ENCODE results near the gene SVIL. TPM values are rescaled to one million over a fixed set of nuclear protein-coding genes. Genes with fewer than 3 reads are reported as not detected.

Gene SVIL
- polyA plus RNA-seq, 1 donor (not counting 4 experiments of a cell fraction or from before 2014, with no cell fraction given), result 16.2 TPM

DNA sequence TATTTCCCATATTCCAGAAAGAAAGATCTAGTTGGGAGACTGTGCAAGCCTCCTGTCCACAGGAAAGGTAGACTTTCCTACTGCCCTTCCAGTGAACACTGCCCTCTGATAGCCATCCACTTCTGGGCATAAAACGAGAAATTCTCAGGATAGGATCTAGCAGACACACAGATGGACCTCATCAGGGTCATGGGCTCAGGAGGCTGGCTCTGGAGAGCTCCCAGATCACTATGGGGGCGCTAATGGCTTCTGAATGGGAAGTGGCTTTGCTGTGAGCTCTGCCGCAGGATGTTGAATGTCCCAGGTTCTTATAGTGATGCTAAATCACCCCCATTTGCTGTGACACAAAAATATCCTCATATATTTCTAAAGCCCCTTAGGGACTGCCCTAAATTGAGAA, 77.1 kb downstream of the SVIL start:
- H3K27me3 ChIP-seq (ENCODE audit: control insufficient read depth, extremely low read depth, insufficient read depth, low read length), result no peaks in the 10 kb centered on the region
- TF ChIP-seq, protein P1, sequence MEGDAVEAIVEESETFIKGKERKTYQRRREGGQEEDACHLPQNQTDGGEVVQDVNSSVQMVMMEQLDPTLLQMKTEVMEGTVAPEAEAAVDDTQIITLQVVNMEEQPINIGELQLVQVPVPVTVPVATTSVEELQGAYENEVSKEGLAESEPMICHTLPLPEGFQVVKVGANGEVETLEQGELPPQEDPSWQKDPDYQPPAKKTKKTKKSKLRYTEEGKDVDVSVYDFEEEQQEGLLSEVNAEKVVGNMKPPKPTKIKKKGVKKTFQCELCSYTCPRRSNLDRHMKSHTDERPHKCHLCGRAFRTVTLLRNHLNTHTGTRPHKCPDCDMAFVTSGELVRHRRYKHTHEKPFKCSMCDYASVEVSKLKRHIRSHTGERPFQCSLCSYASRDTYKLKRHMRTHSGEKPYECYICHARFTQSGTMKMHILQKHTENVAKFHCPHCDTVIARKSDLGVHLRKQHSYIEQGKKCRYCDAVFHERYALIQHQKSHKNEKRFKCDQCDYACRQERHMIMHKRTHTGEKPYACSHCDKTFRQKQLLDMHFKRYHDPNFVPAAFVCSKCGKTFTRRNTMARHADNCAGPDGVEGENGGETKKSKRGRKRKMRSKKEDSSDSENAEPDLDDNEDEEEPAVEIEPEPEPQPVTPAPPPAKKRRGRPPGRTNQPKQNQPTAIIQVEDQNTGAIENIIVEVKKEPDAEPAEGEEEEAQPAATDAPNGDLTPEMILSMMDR (optimal IDR thresholded peaks at IDR 0.05 in 1 of 3, IDR thresholded peaks at IDR 0.05 in 1 of 3, conservative IDR thresholded peaks at IDR 0.05 in 1 of 3; ENCODE audit: extremely low read depth in 1 of 3, insufficient read depth in 2 of 3, low read length in 3 of 3), result no peak
- no peak for TF ChIP-seq EZH2 (IDR thresholded peaks at IDR 0.05; ENCODE audit: low read length)
- H3K79me2 ChIP-seq (ENCODE audit: control insufficient read depth, insufficient read depth, low read length), result no peaks in the 10 kb centered on the region
- H3K27ac ChIP-seq (ENCODE audit: control insufficient read depth, insufficient read depth, low read length), result no peak overlapping the region
- FAIRE-seq (no peak), DNase-seq (ENCODE audit: low read depth, low spot score) (no peak)
- no peak overlapping the region for H3K4me3 ChIP-seq (ENCODE audit: control insufficient read depth in 2 of 3, extremely low read depth in 1 of 3, insufficient read depth in 2 of 3, low read depth in 1 of 3, low read length in 3 of 3)
- no peak overlapping the region for H3K4me2 ChIP-seq (ENCODE audit: control insufficient read depth, extremely low read depth, insufficient read depth, low read depth, low read length)
- no peaks in the 10 kb centered on the region for H3K9me3 ChIP-seq (ENCODE audit: control insufficient read depth, low read depth, low read length)
- peaks cover 4 to 9% of the 10 kb centered on the region in 2 experiments for H3K36me3 ChIP-seq (ENCODE audit: control insufficient read depth in 2 of 2, extremely low read depth in 1 of 2, insufficient read depth in 2 of 2, low read length in 2 of 2)
- H3K9ac ChIP-seq (ENCODE audit: control insufficient read depth, extremely low read depth, insufficient read depth, low read length), result no peak overlapping the region
- H3K4me1 ChIP-seq (ENCODE audit: control insufficient read depth, extremely low read depth, insufficient read depth, low read length), result peaks cover 16% of the 10 kb centered on the region
- no peaks in the 10 kb centered on the region for H3K9me1 ChIP-seq (ENCODE audit: control insufficient read depth, extremely low read depth, insufficient read depth, low read length)
- no peak overlapping the region for H2AFZ ChIP-seq (ENCODE audit: control insufficient read depth, low read length)
- dilution Hi-C loops (cut with MboI; ENCODE audit: extremely low pct_ligation_motif_present, low sequenced_read_pairs), result no loop called here
- H4K20me1 ChIP-seq (ENCODE audit: control insufficient read depth, extremely low read depth, insufficient read depth, low read length), result no peaks in the 10 kb centered on the region

DNA sequence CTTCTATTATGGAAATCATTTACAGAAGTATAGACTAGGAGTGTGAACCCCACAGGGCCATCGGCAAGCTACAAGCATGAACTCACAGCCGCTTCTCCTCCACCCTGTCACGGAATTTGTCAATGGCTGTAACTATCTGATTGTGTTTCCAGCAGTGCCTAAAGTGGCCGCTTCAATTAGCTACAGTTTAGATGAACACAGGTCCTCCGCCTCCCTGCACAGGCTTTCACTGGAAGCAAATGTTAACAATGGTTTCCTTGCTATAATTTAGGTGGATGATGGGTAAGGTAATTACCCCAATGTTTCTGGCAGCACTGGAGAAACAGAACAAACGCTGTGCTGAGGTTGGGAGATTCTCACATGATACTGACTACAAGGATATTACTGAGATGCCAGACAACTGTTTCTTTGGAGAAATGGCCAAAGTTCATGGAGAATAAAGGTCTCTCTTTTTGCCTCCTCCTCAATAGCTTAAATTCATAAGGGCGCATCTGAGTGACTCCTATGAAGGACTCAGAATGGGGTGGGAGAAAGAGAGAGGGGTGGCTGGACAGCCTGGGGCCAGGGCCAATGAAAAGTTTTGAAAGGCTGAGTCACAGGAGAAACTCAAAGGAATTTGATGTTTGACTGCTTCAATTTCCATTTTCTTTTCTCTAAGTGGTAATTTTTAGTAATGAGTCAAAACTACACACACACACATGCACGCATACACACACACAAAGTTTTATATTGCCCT, 78.9 kb downstream of the SVIL start:
- Histone ChIP-seq H3K4me1 (ENCODE audit: control insufficient read depth, extremely low read depth, insufficient read depth, low read length) (peaks cover 16% of the 10 kb centered on the region), H2AFZ (ENCODE audit: control insufficient read depth, low read length) (no peak overlapping the region), H3K27ac (ENCODE audit: control insufficient read depth, insufficient read depth, low read length) (peak overlapping the region; percentile 63), H3K9me3 (ENCODE audit: control insufficient read depth, low read depth, low read length) (no peaks in the 10 kb centered on the region), H3K27me3 (ENCODE audit: control insufficient read depth, extremely low read depth, insufficient read depth, low read length) (no peaks in the 10 kb centered on the region), H3K9ac (ENCODE audit: control insufficient read depth, extremely low read depth, insufficient read depth, low read length) (no peak overlapping the region), H3K79me2 (ENCODE audit: control insufficient read depth, insufficient read depth, low read length) (no peaks in the 10 kb centered on the region), H3K36me3 (ENCODE audit: control insufficient read depth in 2 of 2, extremely low read depth in 1 of 2, insufficient read depth in 2 of 2, low read length in 2 of 2) (peaks cover 9 to 11% of the 10 kb centered on the region in 2 experiments), H3K4me2 (ENCODE audit: control insufficient read depth, extremely low read depth, insufficient read depth, low read depth, low read length) (peak overlapping the region; percentile 32), H3K4me3 (ENCODE audit: control insufficient read depth in 2 of 3, extremely low read depth in 1 of 3, insufficient read depth in 2 of 3, low read depth in 1 of 3, low read length in 3 of 3) (no peak overlapping the region), H3K9me1 (ENCODE audit: control insufficient read depth, extremely low read depth, insufficient read depth, low read length) (no peaks in the 10 kb centered on the region), H4K20me1 (ENCODE audit: control insufficient read depth, extremely low read depth, insufficient read depth, low read length) (no peaks in the 10 kb centered on the region)
- no peak for FAIRE-seq
- TF ChIP-seq EZH2 (IDR thresholded peaks at IDR 0.05; ENCODE audit: low read length), result no peak
- TF ChIP-seq, protein P1 (optimal IDR thresholded peaks at IDR 0.05 in 1 of 3, IDR thresholded peaks at IDR 0.05 in 1 of 3, conservative IDR thresholded peaks at IDR 0.05 in 1 of 3; ENCODE audit: extremely low read depth in 1 of 3, insufficient read depth in 2 of 3, low read length in 3 of 3), result no peak
- dilution Hi-C loops (cut with MboI; ENCODE audit: extremely low pct_ligation_motif_present, low sequenced_read_pairs), result no loop called here
- no peak for DNase-seq (ENCODE audit: low read depth, low spot score)

Data from keratinocyte (primary cell).